Renal cortex interstitium (tissue), 15 donors: ENCODE data around the gene GLT1D1. TPM values are rescaled to one million over a fixed set of nuclear protein-coding genes. Genes with fewer than 3 reads are reported as not detected.
"Not testable (repeated sequence)": the region's sequence is repeated elsewhere in the genome, so short reads cannot be mapped to it uniquely, and the experiment has no call there.

Source experiments
- DNase-seq, 11 donors: peaks; one replicate each; pipeline ENCODE4 v3.0.0-alpha.2; 2013; ENCODE audit warnings: low read depth in 9 of 11, low spot score in 4 of 11; ENCODE audit errors: extremely low read depth in 1 of 11
- long read RNA-seq, 16 experiments: transcript quantifications; one replicate each; lab custom pipeline, GENCODE V29; 2026
- polyA plus RNA-seq, 3 donors: library from polyadenylated mRNA; unstranded; fragments of 120-200 nt; gene quantifications; one replicate each; pipeline ENCODE4 v1.2.1, GENCODE V29; 2013; ENCODE audit not compliant: insufficient read length in 3 of 3

GLT1D1 gene
- polyA plus RNA-seq: 1 to 10 TPM; 1.9 to 3.7 (median 2.1) TPM
- long read RNA-seq, donor 1, partial matches to known transcripts: 0 of 1 reads
- long read RNA-seq, donor 1, other reads (novel, unspliced or antisense): 0 of 1 reads
- long read RNA-seq, donor 2: 0 reads
- long read RNA-seq, donor 3, partial matches to known transcripts: 0 of 1 reads
- long read RNA-seq, donor 3, other reads (novel, unspliced or antisense): 0 of 1 reads
- long read RNA-seq, donor 4: 0 reads
- long read RNA-seq, donor 5: 0 reads
- long read RNA-seq, donor 6: 0 reads
- long read RNA-seq, donor 7: 0 reads
- long read RNA-seq, donor 8: 0 reads
- long read RNA-seq, donor 9: 0 reads
- long read RNA-seq, donor 10, partial matches to known transcripts: 0 of 1 reads
- long read RNA-seq, donor 10, other reads (novel, unspliced or antisense): 0 of 1 reads
- long read RNA-seq, donor 11: 0 reads
- long read RNA-seq, donor 12: 0 reads
- long read RNA-seq, donor 13: 0 reads
- long read RNA-seq, donor 14: 0 reads
- long read RNA-seq, donor 15: 0 reads
- long read RNA-seq, donor 16, partial matches to known transcripts: 0 of 1 reads
- long read RNA-seq, donor 16, other reads (novel, unspliced or antisense): 0 of 1 reads

GRCh38 chr12:128852885-128853599, at the start of gene GLT1D1:
Gene GLT1D1 (plus strand): TSS chr12:128853478. CDS start chr12:128853582, 104 bp downstream.
- no peak for DNase-seq

DNA sequence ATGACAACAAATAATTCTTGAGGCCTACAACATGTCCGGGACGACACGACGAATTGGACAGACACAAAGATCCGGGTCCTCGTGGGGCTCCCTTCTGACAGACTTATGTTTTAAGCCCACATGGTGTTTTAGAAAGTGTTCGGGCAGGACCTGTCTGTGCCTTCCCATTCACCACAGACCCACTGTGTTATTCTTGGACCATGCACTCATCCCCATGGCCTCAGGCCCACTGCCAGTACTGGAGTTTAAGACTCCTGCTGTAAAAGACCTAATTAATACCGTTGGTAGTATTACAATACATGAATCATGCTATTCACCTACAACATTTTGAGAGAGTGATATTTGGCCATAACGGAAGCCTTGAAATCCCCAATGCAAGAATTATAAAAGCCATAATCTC, 49.5 kb upstream of the GLT1D1 start:
- DNase-seq: no peak

GRCh38 chr12:128804762-128805161, 48.5 kb upstream of the GLT1D1 start:
- no peak for DNase-seq

GRCh38 chr12:128805406-128805805, 47.9 kb upstream of the GLT1D1 start:
- DNase-seq: not testable (repeated sequence)

GRCh38 chr12:128806573-128806972, 46.7 kb upstream of the GLT1D1 start:
- DNase-seq: no peak

GRCh38 chr12:128807161-128807724, 46.0 kb upstream of the GLT1D1 start:
- no peak for DNase-seq

GRCh38 chr12:128808651-128809050, 44.6 kb upstream of the GLT1D1 start:
- no peak for DNase-seq

- DNase-seq: no peak
These were observed 42.8 kb upstream of the GLT1D1 start for GRCh38 chr12:128810182-128811127.

DNA sequence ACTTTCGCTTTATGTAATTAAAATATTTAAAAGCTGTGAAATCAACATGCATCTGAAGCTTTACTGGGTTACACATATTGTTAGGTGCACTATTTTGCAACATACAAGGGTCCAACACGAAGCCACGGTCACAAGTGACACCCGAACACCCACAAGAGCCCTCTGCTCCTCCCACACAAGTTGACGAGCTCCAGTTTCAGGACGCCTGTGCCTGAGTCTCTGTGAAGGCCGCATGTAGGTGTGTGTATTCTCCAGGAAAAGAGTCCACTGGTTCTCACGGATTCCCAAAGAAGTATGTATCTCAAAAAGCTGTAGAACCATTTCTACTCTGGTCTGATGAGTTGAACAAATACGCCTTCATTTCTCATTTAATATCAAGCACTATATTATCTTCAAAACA, 41.5 kb upstream of the GLT1D1 start:
- DNase-seq: no peak

DNA sequence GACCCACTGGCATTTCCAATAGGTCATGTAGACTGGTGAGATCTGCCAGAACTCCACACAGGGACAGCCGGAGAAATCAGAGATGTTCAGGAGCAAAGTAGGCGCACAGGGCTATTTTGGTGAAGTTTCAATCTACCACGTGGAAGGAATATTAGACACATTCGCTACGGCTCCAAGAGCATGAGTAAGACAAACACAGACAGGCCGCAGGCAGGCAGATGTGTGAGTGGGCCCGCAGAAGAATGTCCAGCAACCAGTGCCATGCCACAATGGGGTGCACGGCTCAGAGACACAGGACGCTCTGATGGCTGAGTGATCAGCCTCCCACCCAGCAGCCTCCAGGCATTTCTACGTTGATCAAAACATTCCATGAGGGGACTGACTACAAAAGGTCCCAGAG, 39.9 kb upstream of the GLT1D1 start:
- no peak for DNase-seq

- no peak for DNase-seq
These were observed 39.4 kb upstream of the GLT1D1 start for GRCh38 chr12:128813883-128814282.

- DNase-seq: no peak
These were observed 38.6 kb upstream of the GLT1D1 start for GRCh38 chr12:128814411-128815261.

DNA sequence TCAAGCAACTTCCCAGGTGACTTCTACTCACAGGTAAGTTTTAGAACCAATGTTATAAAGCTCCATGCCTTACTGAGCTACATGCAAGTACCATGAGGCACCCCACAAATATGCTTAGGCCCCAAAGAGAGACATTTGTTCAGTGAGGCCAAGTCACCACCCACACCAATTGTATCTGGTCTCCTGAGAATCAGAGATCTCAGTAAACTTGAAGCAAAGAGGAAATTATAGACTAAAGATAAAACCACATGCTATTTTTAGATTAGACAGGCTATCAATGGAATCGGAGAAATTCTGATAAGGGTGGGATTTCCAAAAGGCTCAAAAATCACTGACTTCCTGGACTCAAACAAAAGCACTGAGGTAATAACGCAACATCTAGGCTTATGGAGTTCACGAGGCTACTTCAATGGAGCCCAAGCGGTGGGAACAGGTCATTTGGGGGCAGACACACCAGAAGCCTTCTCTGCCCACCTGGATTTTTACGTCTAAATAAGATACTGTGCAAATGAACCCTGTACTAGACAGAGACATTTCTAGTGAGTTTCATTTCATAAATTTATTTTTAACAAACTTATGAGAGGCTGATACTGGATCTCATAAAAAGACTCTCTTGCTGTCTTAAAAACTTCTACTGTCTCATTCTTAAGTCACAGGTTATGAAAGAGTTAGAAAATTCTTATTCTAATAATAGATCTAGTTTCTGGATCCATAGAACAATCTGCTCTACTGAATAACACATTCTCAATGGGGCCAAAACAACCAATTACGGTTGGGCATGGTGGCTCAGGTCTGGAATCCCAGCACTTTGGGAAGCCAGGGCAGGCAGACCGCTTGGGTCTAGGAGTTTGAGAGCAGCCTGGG, 37.3 kb upstream of the GLT1D1 start:
- DNase-seq: no peak

DNA sequence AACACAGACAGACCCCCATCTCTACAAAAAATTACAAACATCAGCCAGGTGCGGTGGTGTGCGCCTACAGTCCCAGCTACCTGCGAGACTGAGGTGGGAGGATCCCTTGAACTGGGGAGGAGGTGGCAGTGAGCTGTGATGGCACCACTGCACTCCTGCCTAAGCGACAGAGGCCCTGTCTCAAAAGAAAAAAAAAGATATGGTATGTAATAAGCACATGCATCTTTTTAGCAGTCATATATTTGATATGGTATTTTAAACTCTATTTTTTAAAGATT, 36.7 kb upstream of the GLT1D1 start:
- DNase-seq: no peak

DNA sequence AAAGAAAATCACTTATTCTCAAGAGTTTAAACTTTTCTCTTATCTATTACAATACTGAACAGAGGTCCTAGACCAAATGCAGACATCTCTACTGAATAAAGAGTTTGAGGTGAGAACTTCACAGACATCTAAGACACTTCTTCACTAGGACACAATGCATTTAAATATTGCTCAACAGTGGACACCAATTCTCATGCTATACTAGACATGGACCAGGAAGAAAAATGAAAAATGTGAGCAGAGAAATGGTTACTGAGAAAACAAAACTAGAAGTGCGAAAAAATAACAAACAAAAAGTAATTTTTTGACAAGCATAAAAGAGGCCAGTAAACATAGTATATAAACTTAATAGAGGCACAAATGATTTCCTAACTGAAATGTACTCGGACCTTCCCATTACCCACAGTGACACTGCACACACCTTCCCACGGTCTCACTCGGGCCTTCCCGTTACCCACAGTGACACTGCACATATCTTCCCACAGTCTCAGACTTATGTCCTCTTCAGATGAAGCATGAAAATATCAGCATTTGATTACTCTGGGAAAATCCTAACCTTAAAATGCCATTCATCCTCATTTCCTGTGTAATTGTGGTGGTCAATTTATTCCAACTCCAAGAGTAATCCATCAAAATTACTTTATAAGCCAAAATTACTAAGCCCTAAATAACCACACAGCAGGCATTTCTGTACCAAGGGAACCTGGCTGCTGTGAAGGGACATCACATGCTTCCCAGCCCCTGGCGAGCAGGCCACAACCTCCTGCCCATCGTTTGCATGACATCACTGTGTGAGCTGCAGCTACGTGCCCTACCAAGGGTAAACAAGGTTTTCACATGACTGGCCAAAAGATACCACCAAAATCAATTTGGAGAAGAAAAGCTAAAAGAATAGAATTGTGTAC, 35.9 kb upstream of the GLT1D1 start:
- DNase-seq: no peak
